Astrocyte (in vitro differentiated cells and primary cell): ENCODE measurements around the gene SLC43A2. TPM values are rescaled to one million over a fixed set of nuclear protein-coding genes. Genes with fewer than 3 reads are reported as not detected.

Source experiments
- DNase-seq: peaks from one replicate; pipeline ENCODE4 v3.0.0-alpha.2; 2010; ENCODE audit warnings: low read depth
- FAIRE-seq: peaks from 2 replicates; lab custom pipeline; 2011; peaks lifted over from hg19 to GRCh38; lab: Jason Lieb, UNC
- H2AFZ ChIP-seq: 2 replicates; pipeline ENCODE4 v1.6.0; 2012; ENCODE audit warnings: low read depth, low read length, inconsistent platforms
- H3K27ac ChIP-seq: 2 replicates; pipeline ENCODE4 v1.5.1; 2011; ENCODE audit warnings: low read depth, low read length, inconsistent platforms
- H3K27me3 ChIP-seq: 2 replicates; pipeline ENCODE4 v1.6.0; 2011; ENCODE audit warnings: low read length, inconsistent platforms; ENCODE audit not compliant: insufficient read depth
- H3K36me3 ChIP-seq: 2 replicates; pipeline ENCODE4 v1.5.1; 2011; ENCODE audit warnings: low read length, inconsistent platforms; ENCODE audit not compliant: insufficient read depth
- H3K4me1 ChIP-seq: 2 replicates; pipeline ENCODE4 v1.5.1; 2011; ENCODE audit warnings: low read length, inconsistent platforms; ENCODE audit not compliant: insufficient read depth
- H3K4me2 ChIP-seq: 2 replicates; pipeline ENCODE4 v1.6.0; 2012; ENCODE audit warnings: low read length, inconsistent platforms
- H3K4me3 ChIP-seq: 2 replicates; pipeline ENCODE4 v1.5.1; 2011; ENCODE audit warnings: low read depth, mild to moderate bottlenecking, low read length, inconsistent platforms; ENCODE audit not compliant: insufficient read depth
- H3K79me2 ChIP-seq: 2 replicates; pipeline ENCODE4 v1.6.0; 2012; ENCODE audit warnings: mild to moderate bottlenecking, low read length, inconsistent platforms; ENCODE audit not compliant: insufficient read depth
- H3K9ac ChIP-seq: 2 replicates; pipeline ENCODE4 v1.6.0; 2012; ENCODE audit warnings: mild to moderate bottlenecking, low read length, inconsistent platforms
- H3K9me3 ChIP-seq: 2 replicates; pipeline ENCODE4 v1.5.1; 2012; ENCODE audit warnings: low read depth, mild to moderate bottlenecking, low read length, inconsistent platforms; ENCODE audit not compliant: insufficient read depth
- H4K20me1 ChIP-seq: 2 replicates; pipeline ENCODE4 v1.6.0; 2012; ENCODE audit warnings: low read length, inconsistent platforms; ENCODE audit not compliant: insufficient read depth
- H3K27ac Mint-ChIP-seq: one replicate; pipeline ENCODE4 v1.8.0; 2021; ENCODE audit warnings: mild to moderate bottlenecking, mixed read lengths; ENCODE audit not compliant: unreplicated experiment
- H3K27me3 Mint-ChIP-seq: one replicate; pipeline ENCODE4 v1.8.0; 2021; ENCODE audit warnings: low read depth, mixed read lengths; ENCODE audit not compliant: unreplicated experiment
- H3K36me3 Mint-ChIP-seq: one replicate; pipeline ENCODE4 v1.8.0; 2021; ENCODE audit warnings: low read depth, mixed read lengths; ENCODE audit not compliant: unreplicated experiment
- H3K4me1 Mint-ChIP-seq: one replicate; pipeline ENCODE4 v1.8.0; 2021; ENCODE audit warnings: low read depth, mixed read lengths; ENCODE audit not compliant: unreplicated experiment
- H3K4me3 Mint-ChIP-seq: one replicate; pipeline ENCODE4 v1.8.0; 2021; ENCODE audit warnings: mild to moderate bottlenecking, moderate library complexity, mixed read lengths; ENCODE audit not compliant: unreplicated experiment
- H3K9me3 Mint-ChIP-seq: one replicate; pipeline ENCODE4 v1.8.0; 2021; ENCODE audit warnings: mild to moderate bottlenecking, mixed read lengths; ENCODE audit not compliant: unreplicated experiment
- EZH2 ChIP-seq: IDR thresholded peaks from 2 replicates; pipeline ENCODE4 v1.6.1; 2012; ENCODE audit warnings: mild to moderate bottlenecking, low read length, inconsistent platforms; ENCODE audit not compliant: insufficient read depth
- total RNA-seq: library from RNA; stranded (reverse); gene quantifications from 2 replicates; pipeline ENCODE4 v1.2.1, GENCODE V29; 2021
- TF ChIP-seq, protein P1 (sequence below): IDR thresholded peaks from 2 replicates; pipeline ENCODE4 v1.5.1; 2011; ENCODE audit warnings: low read depth, mild to moderate bottlenecking, inconsistent platforms, low read length, moderate library complexity; ENCODE audit not compliant: insufficient read depth

Gene SLC43A2
- total RNA-seq, 1 donor from 2014 or later = 17.9 TPM

DNA sequence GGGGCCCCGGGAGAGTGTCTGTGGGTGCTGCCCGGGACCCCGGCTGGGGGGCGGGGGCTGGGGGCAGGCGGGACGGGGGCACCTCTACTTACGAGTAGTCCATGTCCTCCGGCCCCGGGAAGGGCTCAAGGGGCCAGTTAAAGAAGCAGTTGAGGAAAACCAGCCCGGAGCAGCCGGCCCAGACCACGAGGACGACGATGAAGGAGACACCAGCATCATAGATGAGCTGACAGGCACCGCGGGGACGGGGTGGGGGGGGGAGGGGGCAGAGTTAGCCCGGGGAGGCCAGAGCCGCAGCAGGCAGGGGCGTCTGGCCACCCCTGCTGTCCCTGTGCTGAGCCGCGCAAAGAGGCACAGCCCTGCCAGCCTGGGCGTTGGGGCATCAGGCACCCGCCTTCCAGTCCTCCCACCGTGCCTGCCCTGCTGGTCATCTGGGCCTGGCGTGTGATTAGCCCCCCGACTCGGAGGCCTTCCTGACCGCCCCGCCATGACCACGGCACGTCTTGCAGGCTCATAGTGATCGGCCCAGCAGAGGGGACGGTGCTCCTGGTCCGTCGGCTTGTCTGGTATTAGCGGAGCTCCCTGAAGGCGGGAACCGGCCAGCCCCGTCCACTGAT is 37.1 kb downstream of the SLC43A2 start:
- no peak overlapping the region for H3K4me3 ChIP-seq
- Mint-ChIP-seq H3K9me3 (no peaks in the 10 kb centered on the region), H3K27me3 (peaks cover 5% of the 10 kb centered on the region), H3K27ac (no peak overlapping the region), H3K4me3 (no peak overlapping the region), H3K36me3 (peaks cover 5% of the 10 kb centered on the region), H3K4me1 (peaks cover 26% of the 10 kb centered on the region)
- FAIRE-seq (no peak), DNase-seq (no peak)
- H3K4me2 ChIP-seq = no peak overlapping the region
- H3K4me1 ChIP-seq = peaks cover 19% of the 10 kb centered on the region
- H3K27ac ChIP-seq = no peak overlapping the region
- no peak overlapping the region for H3K9ac ChIP-seq
- no peak for TF ChIP-seq EZH2
- TF ChIP-seq, protein P1, sequence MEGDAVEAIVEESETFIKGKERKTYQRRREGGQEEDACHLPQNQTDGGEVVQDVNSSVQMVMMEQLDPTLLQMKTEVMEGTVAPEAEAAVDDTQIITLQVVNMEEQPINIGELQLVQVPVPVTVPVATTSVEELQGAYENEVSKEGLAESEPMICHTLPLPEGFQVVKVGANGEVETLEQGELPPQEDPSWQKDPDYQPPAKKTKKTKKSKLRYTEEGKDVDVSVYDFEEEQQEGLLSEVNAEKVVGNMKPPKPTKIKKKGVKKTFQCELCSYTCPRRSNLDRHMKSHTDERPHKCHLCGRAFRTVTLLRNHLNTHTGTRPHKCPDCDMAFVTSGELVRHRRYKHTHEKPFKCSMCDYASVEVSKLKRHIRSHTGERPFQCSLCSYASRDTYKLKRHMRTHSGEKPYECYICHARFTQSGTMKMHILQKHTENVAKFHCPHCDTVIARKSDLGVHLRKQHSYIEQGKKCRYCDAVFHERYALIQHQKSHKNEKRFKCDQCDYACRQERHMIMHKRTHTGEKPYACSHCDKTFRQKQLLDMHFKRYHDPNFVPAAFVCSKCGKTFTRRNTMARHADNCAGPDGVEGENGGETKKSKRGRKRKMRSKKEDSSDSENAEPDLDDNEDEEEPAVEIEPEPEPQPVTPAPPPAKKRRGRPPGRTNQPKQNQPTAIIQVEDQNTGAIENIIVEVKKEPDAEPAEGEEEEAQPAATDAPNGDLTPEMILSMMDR = no peak
- H3K79me2 ChIP-seq = no peaks in the 10 kb centered on the region
- H3K27me3 ChIP-seq = no peaks in the 10 kb centered on the region
- H3K36me3 ChIP-seq = no peaks in the 10 kb centered on the region
- peaks cover 4% of the 10 kb centered on the region for H4K20me1 ChIP-seq
- no peaks in the 10 kb centered on the region for H3K9me3 ChIP-seq
- no peak overlapping the region for H2AFZ ChIP-seq

DNA sequence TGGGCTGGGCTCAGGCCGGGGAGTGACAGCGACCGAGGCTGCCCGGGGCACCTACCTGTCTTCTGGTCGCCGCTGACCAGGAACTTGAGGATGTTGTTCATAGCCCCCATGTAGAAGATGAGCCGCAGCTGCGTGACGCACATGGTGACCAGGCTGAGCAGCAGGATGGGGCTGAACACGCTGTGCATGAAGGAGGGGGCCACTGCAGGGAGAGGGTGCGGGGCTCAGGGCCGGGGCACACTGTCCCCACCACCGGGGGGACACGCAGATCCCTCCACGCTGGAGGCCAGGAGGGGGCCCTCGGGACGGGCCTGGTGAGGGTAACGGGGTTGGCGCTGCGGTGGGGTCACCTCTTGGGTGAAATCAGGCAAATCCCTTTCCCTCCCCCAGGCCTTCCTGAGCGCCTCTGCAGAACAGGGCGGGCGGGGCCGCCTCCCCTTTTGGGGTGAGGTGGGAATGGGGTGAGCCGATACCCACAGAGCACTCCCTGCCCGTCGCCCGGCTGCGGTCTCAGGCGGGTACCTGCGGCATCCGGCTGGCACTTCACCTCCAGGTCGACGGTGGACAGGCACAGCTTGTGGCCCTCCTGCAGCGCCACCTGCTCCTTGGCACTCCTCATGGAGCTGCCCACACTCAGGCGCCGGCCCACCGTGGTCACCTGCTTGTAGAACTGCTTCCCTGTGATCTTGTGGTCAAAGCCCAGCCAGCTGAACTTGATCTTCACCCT is 37.7 kb downstream of the SLC43A2 start:
- no peaks in the 10 kb centered on the region for H3K36me3 ChIP-seq
- peaks cover 23% of the 10 kb centered on the region for H3K4me1 ChIP-seq
- no peak overlapping the region for H3K27ac Mint-ChIP-seq
- peak overlapping the region; percentile 65 for H3K27ac ChIP-seq
- peak overlapping the region; percentile 78 for H3K4me2 ChIP-seq
- H3K4me3 ChIP-seq = no peak overlapping the region
- H3K36me3 Mint-ChIP-seq = no peaks in the 10 kb centered on the region
- no peaks in the 10 kb centered on the region for H3K9me3 ChIP-seq
- FAIRE-seq = no peak
- no peak for DNase-seq
- no peaks in the 10 kb centered on the region for H3K27me3 ChIP-seq
- H4K20me1 ChIP-seq = peaks cover 4% of the 10 kb centered on the region
- H3K9ac ChIP-seq = no peak overlapping the region
- peaks cover 30% of the 10 kb centered on the region for H3K4me1 Mint-ChIP-seq
- TF ChIP-seq, protein P1 = no peak
- TF ChIP-seq EZH2 = no peak
- H3K9me3 Mint-ChIP-seq = no peaks in the 10 kb centered on the region
- no peaks in the 10 kb centered on the region for H3K79me2 ChIP-seq
- no peak overlapping the region for H3K4me3 Mint-ChIP-seq
- no peak overlapping the region for H2AFZ ChIP-seq
- H3K27me3 Mint-ChIP-seq = peaks cover 5% of the 10 kb centered on the region
